ENCODE measurements around the gene OSBPL5. TPM values are rescaled to one million over a fixed set of nuclear protein-coding genes. Genes with fewer than 3 reads are reported as not detected.
"Not testable (repeated sequence)": the region's sequence is repeated elsewhere in the genome, so short reads cannot be mapped to it uniquely, and the experiment has no call there.

Gene OSBPL5
- total and polyA plus RNA-seq, 4 donors, result 15.2 to 51.5 (median 28.3) TPM

DNA sequence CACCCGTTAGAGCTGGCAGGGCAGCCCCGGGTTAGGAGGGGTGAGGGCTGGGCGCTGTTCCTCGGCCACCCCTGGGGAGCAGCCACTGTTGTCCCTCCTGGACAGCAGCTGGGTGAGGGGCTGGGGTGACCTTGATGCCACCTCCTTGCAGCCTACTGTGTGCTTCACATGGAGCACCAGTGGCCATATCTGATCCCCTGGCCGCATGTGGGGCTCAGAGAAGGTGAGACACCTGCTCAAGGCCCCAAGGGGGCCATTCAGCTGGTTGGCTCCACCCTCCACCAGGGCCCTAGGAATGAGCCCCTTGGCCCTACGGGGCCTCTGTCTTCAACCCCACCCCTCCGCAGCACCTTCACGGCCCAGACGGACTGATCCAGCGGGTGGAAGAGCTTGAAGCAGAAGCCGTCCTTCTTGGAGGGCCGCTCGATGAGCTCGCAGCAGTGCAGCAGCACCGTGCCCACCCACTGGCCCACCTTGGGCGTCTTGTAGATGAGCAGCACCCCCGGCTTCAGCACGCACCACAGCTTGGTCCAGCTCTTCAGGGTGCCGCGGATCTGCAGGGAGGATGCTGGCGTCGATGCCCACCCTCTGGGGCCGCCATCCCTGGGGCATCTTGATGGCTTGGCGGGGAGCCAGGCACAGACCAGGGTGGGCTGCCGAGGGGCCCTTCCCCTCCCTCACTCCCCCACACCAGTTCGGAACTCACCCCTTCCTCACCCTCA, 44.9 kb downstream of the OSBPL5 start:
- H3K36me3 ChIP-seq (ENCODE audit: control insufficient read depth in 4 of 4, insufficient read depth in 4 of 4, low read length in 4 of 4), result peaks cover 0 to 30% (median 12%) of the 10 kb centered on the region in 4 donors
- peaks cover 0 to 14% (median 5%) of the 10 kb centered on the region in 5 donors for H3K4me1 ChIP-seq (ENCODE audit: control insufficient read depth in 5 of 5, insufficient read depth in 5 of 5, low read length in 5 of 5)
- H3K27me3 ChIP-seq (ENCODE audit: control insufficient read depth in 3 of 3, insufficient read depth in 3 of 3, low read length in 2 of 3), result no peaks in the 10 kb centered on the region
- H3K4me3 ChIP-seq, result no peak overlapping the region
- no peak for DNase-seq
- no peak for ATAC-seq (ENCODE audit: insufficient read depth, low FRiP score)
- no peak for TF ChIP-seq CTCF (IDR thresholded peaks at IDR 0.05; ENCODE audit: control extremely low read depth, extremely low read depth)
- H3K9ac ChIP-seq (ENCODE audit: insufficient read depth in 1 of 2, low read length in 2 of 2), result no peak overlapping the region
- 96 to 98% methylated on average over 25 to 26 of the region's 26 CpGs for WGBS, 2 donors
- no peaks in the 10 kb centered on the region for H3K9me3 ChIP-seq (ENCODE audit: control insufficient read depth in 4 of 4, insufficient read depth in 3 of 4, low read length in 3 of 4)
- no peak overlapping the region for H3K27ac ChIP-seq (ENCODE audit: low read depth in 1 of 2, low read length in 1 of 2)

DNA sequence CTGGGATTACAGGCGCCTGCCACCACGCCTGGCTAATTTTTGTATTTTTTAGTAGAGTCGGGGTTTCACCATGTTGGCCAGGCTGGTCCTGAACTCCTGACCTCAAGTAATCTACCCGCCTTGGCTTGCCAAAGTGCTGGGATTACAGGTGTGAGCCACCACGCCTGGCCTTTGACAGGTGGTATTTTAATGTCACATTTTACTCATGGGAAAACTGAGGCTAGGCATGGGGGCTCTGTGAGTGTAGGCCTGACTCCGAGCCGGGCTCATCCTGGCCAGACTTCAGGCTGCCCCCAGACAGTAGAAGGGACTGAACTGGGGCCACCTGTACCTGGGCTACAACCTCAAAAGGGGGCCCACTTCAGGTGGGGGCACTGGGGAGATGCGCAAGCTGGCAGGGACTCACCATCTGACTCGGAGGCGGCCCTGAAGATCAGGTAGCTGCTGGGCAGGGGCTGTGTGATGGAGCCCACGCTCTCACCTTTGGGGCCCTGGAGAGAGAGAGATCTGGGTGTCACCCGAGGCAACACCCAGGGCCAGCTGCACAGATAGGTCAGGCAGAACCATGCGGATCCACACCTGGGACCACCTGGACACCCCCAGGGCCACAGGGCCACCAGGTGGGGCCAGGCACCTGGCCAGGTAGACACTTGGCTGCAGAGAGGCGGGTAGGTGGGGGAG, 45.8 kb downstream of the OSBPL5 start:
- H3K27me3 ChIP-seq (ENCODE audit: control insufficient read depth in 3 of 3, insufficient read depth in 3 of 3, low read length in 2 of 3), result no peaks in the 10 kb centered on the region
- H3K9me3 ChIP-seq (ENCODE audit: control insufficient read depth in 4 of 4, insufficient read depth in 3 of 4, low read length in 3 of 4), result no peaks in the 10 kb centered on the region
- TF ChIP-seq CTCF (IDR thresholded peaks at IDR 0.05; ENCODE audit: control extremely low read depth, extremely low read depth), result no peak
- DNase-seq, result no peak
- H3K27ac ChIP-seq (ENCODE audit: low read depth in 1 of 2, low read length in 1 of 2), result no peak overlapping the region
- H3K4me1 ChIP-seq (ENCODE audit: control insufficient read depth in 5 of 5, insufficient read depth in 5 of 5, low read length in 5 of 5), result peaks cover 0 to 9% (median 4%) of the 10 kb centered on the region in 5 donors
- no peak overlapping the region for H3K9ac ChIP-seq (ENCODE audit: insufficient read depth in 1 of 2, low read length in 2 of 2)
- WGBS, 2 donors, result 96% methylated on average over 14 of the region's 14 CpGs
- no peak for ATAC-seq (ENCODE audit: insufficient read depth, low FRiP score)
- H3K4me3 ChIP-seq, result no peak overlapping the region
- H3K36me3 ChIP-seq (ENCODE audit: control insufficient read depth in 4 of 4, insufficient read depth in 4 of 4, low read length in 4 of 4), result peaks cover 0 to 27% (median 12%) of the 10 kb centered on the region in 4 donors

GRCh38 chr11:3115321-3115720, 49.8 kb downstream of the OSBPL5 start:
- Histone ChIP-seq H3K9ac (ENCODE audit: insufficient read depth in 1 of 2, low read length in 2 of 2) (no peak overlapping the region), H3K4me3 (no peak overlapping the region), H3K27me3 (ENCODE audit: control insufficient read depth in 3 of 3, insufficient read depth in 3 of 3, low read length in 2 of 3) (no peaks in the 10 kb centered on the region), H3K27ac (ENCODE audit: low read depth in 1 of 2, low read length in 1 of 2) (no peak overlapping the region), H3K9me3 (ENCODE audit: control insufficient read depth in 4 of 4, insufficient read depth in 3 of 4, low read length in 3 of 4) (no peaks in the 10 kb centered on the region), H3K36me3 (ENCODE audit: control insufficient read depth in 4 of 4, insufficient read depth in 4 of 4, low read length in 4 of 4) (peaks cover 0 to 10% (median 4%) of the 10 kb centered on the region in 4 donors), H3K4me1 (ENCODE audit: control insufficient read depth in 5 of 5, insufficient read depth in 5 of 5, low read length in 5 of 5) (no peaks in the 10 kb centered on the region)
- 73 to 76% methylated on average over 3 of the region's 3 CpGs for WGBS, 2 donors
- no peak for ATAC-seq (ENCODE audit: insufficient read depth, low FRiP score)
- DNase-seq, result no peak
- no peak for TF ChIP-seq CTCF (IDR thresholded peaks at IDR 0.05; ENCODE audit: control extremely low read depth, extremely low read depth)

- H3K9ac ChIP-seq (ENCODE audit: insufficient read depth in 1 of 2, low read length in 2 of 2); H3K4me3 ChIP-seq; H3K36me3 ChIP-seq (ENCODE audit: control insufficient read depth in 4 of 4, insufficient read depth in 4 of 4, low read length in 4 of 4); H3K27me3 ChIP-seq (ENCODE audit: control insufficient read depth in 3 of 3, insufficient read depth in 3 of 3, low read length in 2 of 3); H3K4me1 ChIP-seq (ENCODE audit: control insufficient read depth in 5 of 5, insufficient read depth in 5 of 5, low read length in 5 of 5); H3K27ac ChIP-seq (ENCODE audit: low read depth in 1 of 2, low read length in 1 of 2); H3K9me3 ChIP-seq (ENCODE audit: control insufficient read depth in 4 of 4, insufficient read depth in 3 of 4, low read length in 3 of 4); ATAC-seq (ENCODE audit: insufficient read depth, low FRiP score); DNase-seq: not testable (repeated sequence)
These were observed 51.4 kb downstream of the OSBPL5 start for GRCh38 chr11:3113661-3114060.

Data from lung (tissue), 12 donors.